GM13976 (cell line): ENCODE data around the gene ZBTB32.

Experiments
- DNase-seq: peaks from one replicate; pipeline ENCODE4 v3.0.0; 2012; ENCODE audit warnings: low spot score
- in situ Hi-C: fragments of 300-500 bp; cut with MboI; formaldehyde crosslinking; loops from one replicate; pipeline ENCODE4 v1.12.0; 2022; ENCODE audit warnings: low sequenced_read_pairs, mixed read lengths, inconsistent platforms; ENCODE audit not compliant: unreplicated experiment
- TF ChIP-seq, protein P1 (sequence below): IDR thresholded peaks from 2 replicates; pipeline ENCODE4 v1.5.1; 2012; ENCODE audit warnings: borderline replicate concordance, mild to moderate bottlenecking; ENCODE audit not compliant: insufficient read depth; ENCODE audit errors: extremely low read depth, missing control alignments, control extremely low read depth

ZBTB32 gene

DNA sequence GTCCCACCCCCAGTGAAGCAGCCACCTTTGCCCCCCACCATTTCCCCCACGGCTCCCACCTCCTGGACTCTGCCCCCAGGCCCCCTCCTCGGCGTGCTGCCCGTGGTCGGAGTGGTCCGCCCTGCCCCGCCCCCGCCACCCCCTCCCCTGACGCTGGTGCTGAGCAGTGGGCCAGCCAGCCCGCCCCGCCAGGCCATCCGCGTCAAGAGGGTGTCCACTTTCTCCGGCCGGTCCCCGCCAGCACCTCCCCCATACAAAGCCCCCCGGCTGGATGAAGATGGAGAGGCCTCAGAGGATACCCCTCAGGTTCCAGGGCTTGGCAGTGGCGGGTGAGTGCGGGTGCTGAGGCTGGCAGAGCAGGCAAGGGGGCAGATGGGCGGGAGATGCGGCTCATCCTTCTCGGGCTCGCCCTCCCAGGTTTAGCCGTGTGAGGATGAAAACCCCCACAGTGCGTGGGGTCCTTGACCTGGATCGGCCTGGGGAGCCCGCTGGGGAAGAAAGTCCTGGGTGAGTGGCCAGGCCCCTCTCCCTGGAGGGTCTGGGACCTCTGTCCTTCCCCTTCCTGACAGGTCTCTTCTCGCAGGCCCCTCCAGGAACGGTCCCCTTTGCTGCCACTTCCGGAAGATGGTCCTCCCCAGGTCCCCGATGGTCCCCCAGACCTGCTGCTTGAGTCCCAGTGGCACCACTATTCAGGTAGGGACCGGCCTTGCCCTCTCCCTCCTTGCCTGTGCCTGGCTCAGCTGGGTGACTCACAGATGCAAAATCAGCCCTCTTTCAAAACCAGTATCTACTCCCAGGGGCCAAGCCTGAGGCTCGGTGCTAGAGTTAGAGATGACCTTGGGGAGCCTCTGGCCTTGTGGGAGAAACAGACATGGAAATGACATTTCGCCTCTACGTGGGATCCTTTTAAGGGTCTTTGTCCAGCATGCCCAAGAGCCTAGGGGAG lies 29.1 kb downstream of the ZBTB32 start:
- TF ChIP-seq, protein P1, sequence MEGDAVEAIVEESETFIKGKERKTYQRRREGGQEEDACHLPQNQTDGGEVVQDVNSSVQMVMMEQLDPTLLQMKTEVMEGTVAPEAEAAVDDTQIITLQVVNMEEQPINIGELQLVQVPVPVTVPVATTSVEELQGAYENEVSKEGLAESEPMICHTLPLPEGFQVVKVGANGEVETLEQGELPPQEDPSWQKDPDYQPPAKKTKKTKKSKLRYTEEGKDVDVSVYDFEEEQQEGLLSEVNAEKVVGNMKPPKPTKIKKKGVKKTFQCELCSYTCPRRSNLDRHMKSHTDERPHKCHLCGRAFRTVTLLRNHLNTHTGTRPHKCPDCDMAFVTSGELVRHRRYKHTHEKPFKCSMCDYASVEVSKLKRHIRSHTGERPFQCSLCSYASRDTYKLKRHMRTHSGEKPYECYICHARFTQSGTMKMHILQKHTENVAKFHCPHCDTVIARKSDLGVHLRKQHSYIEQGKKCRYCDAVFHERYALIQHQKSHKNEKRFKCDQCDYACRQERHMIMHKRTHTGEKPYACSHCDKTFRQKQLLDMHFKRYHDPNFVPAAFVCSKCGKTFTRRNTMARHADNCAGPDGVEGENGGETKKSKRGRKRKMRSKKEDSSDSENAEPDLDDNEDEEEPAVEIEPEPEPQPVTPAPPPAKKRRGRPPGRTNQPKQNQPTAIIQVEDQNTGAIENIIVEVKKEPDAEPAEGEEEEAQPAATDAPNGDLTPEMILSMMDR: no peak
- in situ Hi-C loops: no loop called here
- DNase-seq: no peak

DNA sequence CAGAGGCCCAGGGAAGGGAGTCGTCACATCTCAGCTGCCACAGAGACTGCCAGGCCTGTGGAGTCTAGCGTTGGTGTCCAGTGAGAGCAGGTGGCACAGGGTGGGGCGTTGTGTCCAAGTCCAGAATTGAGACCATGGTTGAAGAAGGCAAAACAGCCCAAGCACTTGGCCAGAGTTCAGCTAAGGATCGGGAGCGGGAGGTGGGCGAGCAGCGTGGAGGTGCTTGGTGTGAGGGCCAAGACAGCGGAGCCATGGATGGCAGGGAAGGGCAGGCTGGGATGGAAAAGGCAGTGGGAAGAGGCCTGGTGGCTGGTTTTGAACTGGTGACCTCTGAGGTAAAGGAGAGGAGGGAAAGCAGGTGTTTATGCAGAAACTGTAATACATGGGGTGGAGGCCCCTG lies 29.9 kb downstream of the ZBTB32 start:
- TF ChIP-seq, protein P1: no peak
- DNase-seq: no peak
- in situ Hi-C loops: no loop called here

DNA sequence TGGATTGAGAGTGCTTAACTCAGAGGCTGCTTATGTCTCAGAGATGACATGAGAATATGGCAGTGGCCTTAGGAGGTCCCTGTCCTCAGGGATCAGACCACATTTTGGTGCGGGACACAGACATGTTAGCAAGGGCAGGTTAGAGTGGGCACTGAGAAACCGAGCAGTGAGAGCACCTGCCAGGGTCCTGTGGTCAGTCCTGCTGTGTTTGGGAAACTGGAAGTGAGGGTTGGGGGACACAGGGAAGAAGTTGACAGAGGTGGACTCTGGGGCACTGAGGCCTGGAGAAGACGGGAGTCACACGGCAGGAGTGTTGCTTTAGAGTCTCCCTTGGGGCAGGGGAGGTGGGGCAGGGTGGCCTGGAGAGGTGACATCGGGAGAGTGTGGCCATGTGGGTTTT lies 30.5 kb downstream of the ZBTB32 start:
- DNase-seq: no peak
- in situ Hi-C loops: no loop called here
- TF ChIP-seq, protein P1: no peak

DNA sequence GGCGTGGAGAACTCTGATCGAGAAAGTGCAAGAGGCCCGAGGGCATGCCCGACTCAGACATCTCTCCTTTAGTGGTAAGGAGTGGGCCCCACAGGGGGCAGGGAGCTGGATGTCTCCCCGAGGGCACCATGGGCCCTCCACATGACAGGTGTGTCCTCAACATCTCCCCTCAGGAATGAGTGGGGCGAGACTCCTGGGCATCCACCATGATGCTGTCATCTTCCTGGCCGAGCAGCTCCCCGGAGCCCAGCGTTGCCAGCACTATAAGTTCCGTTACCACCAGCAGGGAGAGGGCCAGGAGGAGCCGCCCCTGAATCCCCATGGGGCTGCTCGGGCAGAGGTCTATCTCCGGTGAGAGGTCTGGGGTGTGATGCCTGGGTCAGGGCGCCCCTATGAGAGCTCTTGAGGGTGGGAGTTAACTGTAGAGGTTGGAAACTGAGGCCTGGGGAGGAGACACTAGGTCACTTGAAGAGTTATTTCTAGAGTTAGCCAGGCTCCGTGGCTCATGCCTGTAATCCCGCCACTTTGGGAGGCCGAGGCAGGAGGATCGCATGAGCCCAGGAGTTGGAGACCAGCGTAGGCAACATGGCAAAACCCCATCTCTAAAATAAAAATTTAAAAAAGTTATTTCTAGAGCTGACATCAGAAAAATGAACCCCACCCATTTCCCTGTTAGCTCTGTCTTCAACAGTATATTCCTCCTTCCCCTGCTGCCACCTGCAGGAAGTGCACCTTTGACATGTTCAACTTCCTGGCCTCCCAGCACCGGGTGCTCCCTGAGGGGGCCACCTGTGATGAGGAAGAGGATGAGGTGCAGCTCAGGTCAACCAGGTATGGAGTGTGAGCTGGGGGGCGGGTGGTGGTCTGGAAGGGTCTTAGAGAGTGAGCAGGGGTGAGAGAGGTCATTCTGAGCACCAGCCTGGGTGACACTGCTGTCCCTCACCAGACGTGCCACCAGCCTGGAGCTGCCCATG lies 32.8 kb downstream of the ZBTB32 start:
- TF ChIP-seq, protein P1: no peak
- in situ Hi-C loops: no loop called here
- no peak for DNase-seq

DNA sequence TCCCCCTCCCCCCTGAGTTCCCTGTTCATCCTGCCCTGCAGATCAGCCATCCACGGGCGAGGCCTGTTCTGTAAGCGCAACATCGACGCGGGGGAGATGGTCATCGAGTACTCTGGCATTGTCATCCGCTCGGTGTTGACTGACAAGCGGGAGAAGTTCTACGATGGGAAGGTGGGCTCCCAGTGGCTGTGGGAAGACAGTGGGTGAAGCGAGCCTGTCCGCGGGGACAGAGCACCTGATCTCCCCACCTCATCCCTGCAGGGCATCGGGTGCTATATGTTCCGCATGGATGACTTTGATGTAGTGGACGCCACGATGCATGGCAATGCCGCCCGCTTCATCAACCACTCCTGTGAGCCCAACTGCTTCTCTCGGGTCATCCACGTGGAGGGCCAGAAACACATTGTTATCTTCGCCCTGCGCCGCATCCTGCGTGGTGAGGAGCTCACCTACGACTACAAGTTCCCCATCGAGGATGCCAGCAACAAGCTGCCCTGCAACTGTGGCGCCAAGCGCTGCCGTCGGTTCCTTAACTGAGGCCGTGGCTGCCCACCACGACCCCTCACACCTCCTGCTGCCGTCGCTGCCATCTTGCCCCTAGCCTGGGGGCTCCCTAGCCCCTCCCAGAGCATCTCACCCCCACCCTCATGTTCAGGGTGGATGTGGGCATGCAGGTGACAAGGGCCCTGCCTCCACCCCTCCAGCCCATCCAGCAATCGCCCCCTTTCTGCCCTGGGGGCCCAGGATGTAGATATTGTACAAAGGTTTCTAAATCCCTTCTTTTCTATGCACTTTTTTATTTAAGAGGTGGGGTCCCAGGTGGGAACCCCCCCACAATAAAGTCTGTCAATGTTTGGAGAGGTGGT lies 33.9 kb downstream of the ZBTB32 start:
- TF ChIP-seq, protein P1: no peak
- in situ Hi-C loops: no loop called here
- no peak for DNase-seq

DNA sequence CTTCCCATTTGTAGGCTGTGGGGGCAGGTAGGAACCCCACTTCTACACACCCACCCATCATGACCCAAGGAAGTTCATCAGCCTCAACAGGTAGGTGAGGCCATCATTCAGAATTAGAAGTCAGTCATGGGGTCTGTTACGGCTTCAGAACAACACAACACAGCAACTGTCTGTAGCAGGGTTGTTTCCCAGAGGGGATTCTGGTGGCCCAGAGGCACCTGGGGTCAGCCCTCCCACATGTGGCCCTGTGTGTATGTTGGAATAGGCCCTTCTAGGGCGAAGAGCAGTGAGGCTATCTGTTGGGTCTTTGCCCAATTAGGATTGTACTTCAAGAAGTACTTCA lies 34.5 kb downstream of the ZBTB32 start:
- no peak for DNase-seq
- in situ Hi-C loops: no loop called here
- TF ChIP-seq, protein P1: no peak
